ENCODE measurements around the gene ADAM19.

- TF ChIP-seq MYC (IDR thresholded peaks at IDR 0.05; ENCODE audit: low read depth, low read length) (no peak), CTCF (IDR thresholded peaks at IDR 0.05; ENCODE audit: low read depth, low read length) (no peak)
These were observed 37.0 kb upstream of the ADAM19 start for GRCh38 chr5:157612581-157612980.
